A549 (cell line): ENCODE results near the gene TPO. TPM values are rescaled to one million over a fixed set of nuclear protein-coding genes. Genes with fewer than 3 reads are reported as not detected.

ENCODE experiments used
- ATAC-seq, 2 experiments: fragments of 200-7000 bp in 1 of 2; fragments of >200 bp in 1 of 2; cut with Nextera tagmentation in 1 of 2; cut with Tn5 transposase in 1 of 2; 3 replicates each; pipeline versions ENCODE4 v1.8.0 to v1.9.1; 2018 to 2020; ENCODE audit warnings: mild to moderate bottlenecking in 1 of 2, moderate library complexity in 1 of 2
- CTCF ChIA-PET: fragments of 300-600 bp; sonication (Branson Sonifier 250); formaldehyde crosslinking; extraction: SDS; loops from one replicate; lab custom pipeline; 2021; ENCODE audit warnings: antibody characterized with exemption, inconsistent platforms; lab: Yijun Ruan, JAX
- POLR2A ChIA-PET: fragments of 350-600 bp; formaldehyde crosslinking; extraction: SDS; loops from one replicate; lab custom pipeline; 2021; ENCODE audit warnings: antibody characterized with exemption, inconsistent platforms; lab: Yijun Ruan, JAX
- DNase-seq, 2 experiments: peaks; one replicate each; pipeline versions ENCODE4 v3.0.0 to v3.0.0-alpha.2; 2011 to 2016; ENCODE audit warnings: low read depth in 1 of 2, low spot score in 1 of 2
- FAIRE-seq: peaks from 2 replicates; lab custom pipeline; 2011; peaks lifted over from hg19 to GRCh38; lab: Jason Lieb, UNC
- H3K27ac ChIP-seq, 2 experiments: fragments of >200 bp; sonication (Bioruptor Twin); formaldehyde crosslinking; 3 replicates each; pipeline ENCODE4 v1.5.1; 2016 to 2017
- H3K4me1 ChIP-seq: fragments of >200 bp; sonication (Bioruptor Twin); formaldehyde crosslinking; 3 replicates; pipeline ENCODE4 v1.6.1; 2016
- H3K4me2 ChIP-seq: fragments of >200 bp; sonication (Bioruptor Twin); formaldehyde crosslinking; 3 replicates; pipeline ENCODE4 v1.6.1; 2016
- H3K4me3 ChIP-seq: fragments of >200 bp; sonication (Bioruptor Twin); formaldehyde crosslinking; 3 replicates; pipeline ENCODE4 v1.5.1; 2016
- H3K9me3 ChIP-seq: fragments of >200 bp; sonication (Bioruptor Twin); formaldehyde crosslinking; 3 replicates; pipeline ENCODE4 v1.6.1; 2016
- CEBPB ChIP-seq, 2 experiments: fragments of >200 bp in 1 of 2; sonication (Bioruptor Twin) in 1 of 2; formaldehyde crosslinking in 1 of 2; IDR thresholded peaks; 2 replicates each; pipeline ENCODE4 v1.6.1; 2012 to 2016
- CHD4 ChIP-seq: fragments of 200-600 bp; sonication (generic); IDR thresholded peaks from 2 replicates; pipeline ENCODE4 v1.6.1; 2016; ENCODE audit warnings: antibody characterized with exemption, mild to moderate bottlenecking, borderline replicate concordance
- EHF ChIP-seq: fragments of 250-450 bp; sonication (Bioruptor Pico); IDR thresholded peaks from 2 replicates; pipeline ENCODE4 v1.5.0; 2020; ENCODE audit warnings: mild to moderate bottlenecking
- ESRRA ChIP-seq: fragments of 150-350 bp; IDR thresholded peaks from 2 replicates; pipeline ENCODE4 v1.6.1; 2014; ENCODE audit warnings: mild to moderate bottlenecking, low read length, borderline replicate concordance
- FOSB ChIP-seq: fragments of 250-450 bp; sonication (Bioruptor Pico); IDR thresholded peaks from 2 replicates; pipeline ENCODE4 v1.5.0; 2020; ENCODE audit warnings: mild to moderate bottlenecking, moderate library complexity
- FOXS1 ChIP-seq: fragments of 250-450 bp; sonication (Bioruptor Pico); IDR thresholded peaks from 2 replicates; pipeline ENCODE4 v1.5.0; 2020; ENCODE audit warnings: mild to moderate bottlenecking, moderate library complexity
- HEYL ChIP-seq: fragments of 250-450 bp; sonication (Bioruptor Pico); IDR thresholded peaks from 2 replicates; pipeline ENCODE4 v1.8.0; 2021; ENCODE audit warnings: mild to moderate bottlenecking, moderate library complexity
- HOXA7 ChIP-seq: fragments of 250-450 bp; sonication (Bioruptor Pico); IDR thresholded peaks from 2 replicates; pipeline ENCODE4 v1.5.0; 2020; ENCODE audit warnings: mild to moderate bottlenecking, moderate library complexity
- HOXB5 ChIP-seq: fragments of 250-450 bp; sonication (Bioruptor Pico); IDR thresholded peaks from 2 replicates; pipeline ENCODE4 v1.5.0; 2020; ENCODE audit warnings: mild to moderate bottlenecking, moderate library complexity
- KDM5A ChIP-seq: fragments of 200-600 bp; sonication (generic); IDR thresholded peaks from 2 replicates; pipeline ENCODE4 v1.6.1; 2016; ENCODE audit warnings: antibody characterized with exemption, mild to moderate bottlenecking
- MAFK ChIP-seq: fragments of 450-650 bp; IDR thresholded peaks from 2 replicates; pipeline ENCODE4 v1.6.1; 2014; ENCODE audit not compliant: partially characterized antibody
- NPAS2 ChIP-seq: fragments of 250-450 bp; sonication (Bioruptor Pico); IDR thresholded peaks from 2 replicates; pipeline ENCODE4 v1.8.0; 2022; ENCODE audit warnings: mild to moderate bottlenecking, moderate library complexity, borderline replicate concordance
- PHF8 ChIP-seq: fragments of 200-600 bp; sonication (generic); IDR thresholded peaks from 2 replicates; pipeline ENCODE4 v1.6.1; 2016; ENCODE audit warnings: low read depth, mild to moderate bottlenecking, antibody characterized with exemption, moderate library complexity, borderline replicate concordance
- POLR2A ChIP-seq: IDR thresholded peaks from 2 replicates; pipeline ENCODE4 v1.6.1; 2012; ENCODE audit warnings: mild to moderate bottlenecking, low read length
- RFX5 ChIP-seq: fragments of 450-650 bp; IDR thresholded peaks from 2 replicates; pipeline ENCODE4 v1.7.1; 2014; ENCODE audit warnings: antibody characterized with exemption, mild to moderate bottlenecking, moderate library complexity
- RNF2 ChIP-seq: fragments of 200-600 bp; sonication (generic); IDR thresholded peaks from 2 replicates; pipeline ENCODE4 v1.6.1; 2016; ENCODE audit warnings: low read depth, mild to moderate bottlenecking, antibody characterized with exemption, moderate library complexity, borderline replicate concordance
- SREBF2 ChIP-seq: fragments of 450-650 bp; IDR thresholded peaks from 2 replicates; pipeline ENCODE4 v1.6.1; 2014; ENCODE audit warnings: mild to moderate bottlenecking, moderate library complexity
- TFCP2L1 ChIP-seq: fragments of 250-450 bp; sonication (Bioruptor Pico); IDR thresholded peaks from 2 replicates; pipeline ENCODE4 v1.5.0; 2021; ENCODE audit warnings: mild to moderate bottlenecking
- ZFP36 ChIP-seq: fragments of 450-650 bp; IDR thresholded peaks from 2 replicates; pipeline ENCODE4 v1.6.1; 2014; ENCODE audit warnings: borderline replicate concordance; ENCODE audit not compliant: partially characterized antibody
- ZNF302 ChIP-seq: fragments of 250-450 bp; sonication (Bioruptor Pico); IDR thresholded peaks from 2 replicates; pipeline ENCODE4 v1.9.0; 2021; ENCODE audit warnings: inconsistent platforms, mild to moderate bottlenecking, moderate library complexity
- ZSCAN20 ChIP-seq: fragments of 250-450 bp; sonication (Bioruptor Pico); IDR thresholded peaks from 2 replicates; pipeline ENCODE4 v1.8.0; 2022; ENCODE audit warnings: mild to moderate bottlenecking, moderate library complexity
- WGBS: methylation state at CpG from one replicate; pipeline ENCODE4 v1.1.6; 2017; ENCODE audit errors: missing lambda C conversion rate; 5-methylcytosine and 5-hydroxymethylcytosine counted together
- polyA plus RNA-seq, 4 experiments: library from polyadenylated mRNA; depleted of rRNA in 3 of 4; stranded (reverse); fragments of >200 nt; fragmentation: RNase III in 1 of 4; extraction: RNeasy Plus Mini Kit Qiagen cat#74134 plus additional on column Dnase treatment in 1 of 4; gene quantifications; 2 replicates in 3 of 4; 3 replicates in 1 of 4; pipeline ENCODE4 v1.2.3, GENCODE V29; 2011 to 2017
- TF ChIP-seq, protein P1 (sequence below): IDR thresholded peaks from 2 replicates; pipeline ENCODE4 v1.6.1; 2012
- TF ChIP-seq, protein P2 (sequence below): fragments of 200-600 bp; sonication (generic); IDR thresholded peaks from 2 replicates; pipeline ENCODE4 v1.6.1; 2016; ENCODE audit warnings: antibody characterized with exemption, mild to moderate bottlenecking, moderate library complexity
- TF ChIP-seq, protein P3 (sequence below): fragments of >200 bp; sonication (Bioruptor Twin); formaldehyde crosslinking; IDR thresholded peaks from 3 replicates; pipeline ENCODE4 v1.6.1; 2016
- TF ChIP-seq, protein P4 (sequence below): fragments of 250-450 bp; sonication (Bioruptor Pico); IDR thresholded peaks from 2 replicates; pipeline ENCODE4 v1.5.0; 2021; ENCODE audit warnings: mild to moderate bottlenecking, moderate library complexity, borderline replicate concordance

TPO gene
- polyA plus RNA-seq, 2 of the 4 experiments (the other 2 are of a cell fraction) = 0.05 TPM; not detected in 1

DNA sequence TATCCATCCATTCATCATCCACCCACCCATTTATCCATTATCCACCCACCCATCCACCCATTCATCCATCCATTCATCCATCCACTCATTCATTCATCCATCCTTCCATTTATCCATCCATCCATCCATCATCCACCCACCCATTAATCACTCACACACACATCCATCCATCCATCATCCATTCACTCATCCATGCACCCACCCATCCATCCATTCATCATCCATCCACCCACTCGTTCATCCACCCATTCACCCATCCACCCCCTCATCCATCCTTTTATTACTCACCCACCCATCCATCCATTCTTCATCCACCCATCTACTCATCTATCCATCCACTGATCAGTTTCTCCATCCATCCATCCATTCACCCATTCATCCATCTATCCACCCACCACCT lies 8.1 kb upstream of the TPO start:
- ChIA-PET POLR2A (no interaction called here), CTCF (no interaction called here)
- Histone ChIP-seq H3K4me3 (no peak overlapping the region), H3K4me2 (no peak overlapping the region), H3K4me1 (no peaks in the 10 kb centered on the region), H3K27ac (no peak overlapping the region), H3K9me3 (no peaks in the 10 kb centered on the region)
- DNase-seq = no peak
- FAIRE-seq = no peak
- WGBS = 0% methylated on average over 1 of the region's 1 CpG
- no peak for ATAC-seq
- TF ChIP-seq FOSB (CRISPR knock-in tag) (no peak), ESRRA (no peak), ZFP36 (no peak), RNF2 (no peak), TFCP2L1 (no peak), CHD4 (no peak), NPAS2 (no peak), HOXA7 (CRISPR knock-in tag) (no peak), MAFK (no peak), HOXB5 (CRISPR knock-in tag) (no peak), HEYL (CRISPR knock-in tag) (no peak), RFX5 (no peak), ZNF302 (CRISPR knock-in tag) (no peak), EHF (no peak), KDM5A (no peak), PHF8 (no peak)
- TF ChIP-seq, protein P1, sequence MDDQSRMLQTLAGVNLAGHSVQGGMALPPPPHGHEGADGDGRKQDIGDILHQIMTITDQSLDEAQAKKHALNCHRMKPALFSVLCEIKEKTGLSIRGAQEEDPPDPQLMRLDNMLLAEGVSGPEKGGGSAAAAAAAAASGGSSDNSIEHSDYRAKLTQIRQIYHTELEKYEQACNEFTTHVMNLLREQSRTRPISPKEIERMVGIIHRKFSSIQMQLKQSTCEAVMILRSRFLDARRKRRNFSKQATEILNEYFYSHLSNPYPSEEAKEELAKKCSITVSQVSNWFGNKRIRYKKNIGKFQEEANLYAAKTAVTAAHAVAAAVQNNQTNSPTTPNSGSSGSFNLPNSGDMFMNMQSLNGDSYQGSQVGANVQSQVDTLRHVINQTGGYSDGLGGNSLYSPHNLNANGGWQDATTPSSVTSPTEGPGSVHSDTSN = no peak
- TF ChIP-seq, protein P2, sequence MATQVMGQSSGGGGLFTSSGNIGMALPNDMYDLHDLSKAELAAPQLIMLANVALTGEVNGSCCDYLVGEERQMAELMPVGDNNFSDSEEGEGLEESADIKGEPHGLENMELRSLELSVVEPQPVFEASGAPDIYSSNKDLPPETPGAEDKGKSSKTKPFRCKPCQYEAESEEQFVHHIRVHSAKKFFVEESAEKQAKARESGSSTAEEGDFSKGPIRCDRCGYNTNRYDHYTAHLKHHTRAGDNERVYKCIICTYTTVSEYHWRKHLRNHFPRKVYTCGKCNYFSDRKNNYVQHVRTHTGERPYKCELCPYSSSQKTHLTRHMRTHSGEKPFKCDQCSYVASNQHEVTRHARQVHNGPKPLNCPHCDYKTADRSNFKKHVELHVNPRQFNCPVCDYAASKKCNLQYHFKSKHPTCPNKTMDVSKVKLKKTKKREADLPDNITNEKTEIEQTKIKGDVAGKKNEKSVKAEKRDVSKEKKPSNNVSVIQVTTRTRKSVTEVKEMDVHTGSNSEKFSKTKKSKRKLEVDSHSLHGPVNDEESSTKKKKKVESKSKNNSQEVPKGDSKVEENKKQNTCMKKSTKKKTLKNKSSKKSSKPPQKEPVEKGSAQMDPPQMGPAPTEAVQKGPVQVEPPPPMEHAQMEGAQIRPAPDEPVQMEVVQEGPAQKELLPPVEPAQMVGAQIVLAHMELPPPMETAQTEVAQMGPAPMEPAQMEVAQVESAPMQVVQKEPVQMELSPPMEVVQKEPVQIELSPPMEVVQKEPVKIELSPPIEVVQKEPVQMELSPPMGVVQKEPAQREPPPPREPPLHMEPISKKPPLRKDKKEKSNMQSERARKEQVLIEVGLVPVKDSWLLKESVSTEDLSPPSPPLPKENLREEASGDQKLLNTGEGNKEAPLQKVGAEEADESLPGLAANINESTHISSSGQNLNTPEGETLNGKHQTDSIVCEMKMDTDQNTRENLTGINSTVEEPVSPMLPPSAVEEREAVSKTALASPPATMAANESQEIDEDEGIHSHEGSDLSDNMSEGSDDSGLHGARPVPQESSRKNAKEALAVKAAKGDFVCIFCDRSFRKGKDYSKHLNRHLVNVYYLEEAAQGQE = no peak
- TF ChIP-seq, protein P3, sequence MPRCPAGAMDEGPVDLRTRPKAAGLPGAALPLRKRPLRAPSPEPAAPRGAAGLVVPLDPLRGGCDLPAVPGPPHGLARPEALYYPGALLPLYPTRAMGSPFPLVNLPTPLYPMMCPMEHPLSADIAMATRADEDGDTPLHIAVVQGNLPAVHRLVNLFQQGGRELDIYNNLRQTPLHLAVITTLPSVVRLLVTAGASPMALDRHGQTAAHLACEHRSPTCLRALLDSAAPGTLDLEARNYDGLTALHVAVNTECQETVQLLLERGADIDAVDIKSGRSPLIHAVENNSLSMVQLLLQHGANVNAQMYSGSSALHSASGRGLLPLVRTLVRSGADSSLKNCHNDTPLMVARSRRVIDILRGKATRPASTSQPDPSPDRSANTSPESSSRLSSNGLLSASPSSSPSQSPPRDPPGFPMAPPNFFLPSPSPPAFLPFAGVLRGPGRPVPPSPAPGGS = no peak
- TF ChIP-seq, protein P4, sequence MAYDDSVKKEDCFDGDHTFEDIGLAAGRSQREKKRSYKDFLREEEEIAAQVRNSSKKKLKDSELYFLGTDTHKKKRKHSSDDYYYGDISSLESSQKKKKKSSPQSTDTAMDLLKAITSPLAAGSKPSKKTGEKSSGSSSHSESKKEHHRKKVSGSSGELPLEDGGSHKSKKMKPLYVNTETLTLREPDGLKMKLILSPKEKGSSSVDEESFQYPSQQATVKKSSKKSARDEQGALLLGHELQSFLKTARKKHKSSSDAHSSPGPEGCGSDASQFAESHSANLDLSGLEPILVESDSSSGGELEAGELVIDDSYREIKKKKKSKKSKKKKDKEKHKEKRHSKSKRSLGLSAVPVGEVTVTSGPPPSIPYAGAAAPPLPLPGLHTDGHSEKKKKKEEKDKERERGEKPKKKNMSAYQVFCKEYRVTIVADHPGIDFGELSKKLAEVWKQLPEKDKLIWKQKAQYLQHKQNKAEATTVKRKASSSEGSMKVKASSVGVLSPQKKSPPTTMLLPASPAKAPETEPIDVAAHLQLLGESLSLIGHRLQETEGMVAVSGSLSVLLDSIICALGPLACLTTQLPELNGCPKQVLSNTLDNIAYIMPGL (CRISPR knock-in tag) = no peak

DNA sequence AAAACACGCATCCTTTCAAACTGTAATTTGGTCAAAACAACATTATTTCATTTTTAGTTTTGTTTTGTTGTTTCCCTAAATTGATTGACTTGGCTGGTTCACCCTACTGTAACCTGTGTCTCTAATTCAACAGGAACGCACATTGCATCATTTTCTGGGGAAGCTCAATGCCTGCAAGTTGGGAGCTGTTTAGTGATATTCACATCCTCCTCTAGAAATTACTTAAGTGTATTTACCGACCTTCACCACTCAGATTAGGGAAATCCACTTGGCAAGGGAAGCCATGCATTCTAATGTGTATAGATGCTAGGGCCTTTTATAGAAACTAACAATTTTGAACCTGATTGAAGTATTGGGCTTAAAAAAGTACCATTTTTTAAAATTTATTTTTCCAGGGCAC lies 7.3 kb upstream of the TPO start:
- ATAC-seq = no peak
- no peak for DNase-seq
- Histone ChIP-seq H3K9me3 (no peaks in the 10 kb centered on the region), H3K27ac (no peak overlapping the region), H3K4me2 (no peak overlapping the region), H3K4me1 (no peaks in the 10 kb centered on the region)
- ChIA-PET POLR2A (no interaction called here), CTCF (no interaction called here)
- WGBS = 5% methylated on average over 3 of the region's 3 CpGs
- TF ChIP-seq CEBPB (IDR thresholded peaks at IDR 0.05) = no peak
- TF ChIP-seq ZSCAN20 (CRISPR knock-in tag) = no peak
- TF ChIP-seq FOXS1 (CRISPR knock-in tag) = no peak
- TF ChIP-seq POLR2A = no peak
- no peak for TF ChIP-seq HOXB5 (CRISPR knock-in tag)
- TF ChIP-seq, protein P3 = no peak
- no peak for TF ChIP-seq SREBF2
- no peak for TF ChIP-seq ZNF302 (CRISPR knock-in tag)
- TF ChIP-seq, all 56 proteins: peak for 0
- no peak for FAIRE-seq
- no peak overlapping the region for H3K4me3 ChIP-seq
